NOMO-1 treated with dmso at 0.1 percent for 144 hours (cell line): ENCODE results near the gene VENTX.

Source experiments
- DNase-seq: peaks from one replicate; lab custom pipeline; 2025; ENCODE audit not compliant: unreplicated experiment; lab: John Stamatoyannopoulos, UW

The VENTX gene, protein sequence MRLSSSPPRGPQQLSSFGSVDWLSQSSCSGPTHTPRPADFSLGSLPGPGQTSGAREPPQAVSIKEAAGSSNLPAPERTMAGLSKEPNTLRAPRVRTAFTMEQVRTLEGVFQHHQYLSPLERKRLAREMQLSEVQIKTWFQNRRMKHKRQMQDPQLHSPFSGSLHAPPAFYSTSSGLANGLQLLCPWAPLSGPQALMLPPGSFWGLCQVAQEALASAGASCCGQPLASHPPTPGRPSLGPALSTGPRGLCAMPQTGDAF

DNA sequence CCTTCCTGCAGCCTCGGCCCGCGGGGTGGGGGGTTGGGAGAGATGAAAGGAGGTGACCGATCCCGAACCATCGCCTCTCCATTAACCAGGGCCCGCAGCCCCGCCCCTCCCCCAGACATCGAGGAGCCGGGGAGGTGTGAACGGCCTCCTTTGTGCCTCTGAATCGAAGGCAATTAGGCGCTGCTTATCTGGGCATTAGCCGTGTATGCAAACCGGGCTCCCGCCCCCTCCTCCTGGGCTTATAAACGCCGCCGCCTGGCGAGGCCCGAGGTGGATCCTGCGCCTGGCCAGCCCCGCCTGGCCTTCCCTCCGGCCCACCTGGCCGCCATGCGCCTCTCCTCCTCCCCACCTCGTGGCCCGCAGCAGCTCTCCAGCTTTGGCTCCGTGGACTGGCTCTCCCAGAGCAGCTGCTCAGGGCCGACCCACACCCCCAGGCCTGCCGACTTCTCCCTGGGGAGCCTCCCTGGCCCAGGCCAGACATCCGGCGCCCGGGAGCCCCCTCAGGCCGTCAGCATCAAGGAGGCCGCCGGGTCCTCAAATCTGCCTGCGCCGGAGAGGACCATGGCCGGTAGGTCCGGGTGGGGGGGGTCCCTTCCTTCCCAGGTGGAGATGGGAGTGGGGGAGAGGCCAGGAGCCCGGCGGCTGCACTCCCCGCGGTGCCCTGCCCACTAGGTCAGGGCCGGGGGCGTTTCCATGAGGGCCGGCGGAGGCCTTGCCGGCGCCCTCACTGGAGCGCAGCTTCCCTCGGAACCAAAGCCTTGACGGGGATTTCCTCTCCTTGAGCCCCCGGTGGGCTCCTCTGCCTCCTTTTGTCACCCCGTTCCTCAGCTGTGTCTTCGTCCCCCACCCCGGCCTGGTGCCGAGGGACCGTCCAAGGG is at the start of gene VENTX:
Gene VENTX (plus strand): TSS at position 268 of the 878 bp plus-strand sequence. CDS start 60 bp downstream, at position 328.
- DNase-seq, result no peak

DNA sequence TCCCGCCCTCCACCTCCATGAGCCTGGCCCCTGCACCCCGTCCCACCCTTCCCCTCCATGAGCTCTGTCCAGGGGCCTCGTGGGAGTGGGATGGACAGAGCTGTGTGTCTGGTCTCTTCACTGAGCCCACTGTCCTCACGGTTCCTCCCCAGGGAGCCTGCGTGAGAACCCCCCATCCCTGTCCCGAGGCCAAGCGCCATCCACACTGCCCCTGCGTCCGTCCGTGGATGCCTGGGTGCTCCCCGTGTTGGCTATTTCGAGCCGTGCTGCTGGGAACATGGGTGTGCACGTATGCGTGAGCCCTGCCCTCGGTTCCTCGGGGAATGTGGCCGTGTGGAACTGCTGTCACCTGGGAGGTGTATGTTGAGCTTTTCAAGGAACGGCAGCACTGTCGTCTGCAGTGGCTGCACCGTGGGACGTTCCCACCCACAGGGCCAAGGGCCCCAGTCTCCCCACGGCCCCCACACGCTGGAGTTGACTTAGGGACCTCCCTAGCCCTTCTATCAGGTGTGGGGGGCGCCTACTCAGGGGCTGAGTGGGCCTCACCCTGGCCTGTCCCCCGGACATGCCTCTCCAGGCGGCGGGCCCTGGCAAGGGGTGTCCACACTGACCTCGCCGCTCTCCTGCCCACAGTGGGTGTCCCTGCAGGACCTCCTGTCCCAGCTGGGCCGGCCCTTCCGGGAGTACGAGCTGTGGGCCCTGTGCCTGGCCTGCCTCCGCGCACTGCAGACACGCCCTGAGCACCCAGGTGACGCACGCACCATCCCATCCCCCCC is 49.6 kb upstream of the VENTX start:
- DNase-seq, result no peak

DNA sequence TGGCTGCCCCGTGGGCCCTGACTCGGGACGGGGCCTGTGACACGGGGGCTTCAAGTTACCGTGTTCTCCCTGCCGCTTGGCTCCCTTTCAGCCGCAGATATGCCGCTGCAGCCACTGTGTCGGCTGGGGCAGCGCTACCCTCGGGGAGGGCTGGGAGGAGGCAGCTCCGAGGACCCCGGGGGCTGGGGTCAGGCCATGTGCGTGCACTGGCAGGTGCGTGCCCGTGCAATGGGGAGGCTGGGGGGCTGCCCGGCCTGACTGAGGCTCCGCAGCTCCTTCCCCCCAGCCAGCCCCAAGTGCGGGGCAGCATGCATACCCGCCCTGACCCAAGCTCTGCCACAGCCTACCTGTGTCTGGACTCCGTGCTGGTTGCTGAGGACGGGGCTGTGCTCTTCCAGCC is 48.4 kb upstream of the VENTX start:
- DNase-seq, result no peak

DNA sequence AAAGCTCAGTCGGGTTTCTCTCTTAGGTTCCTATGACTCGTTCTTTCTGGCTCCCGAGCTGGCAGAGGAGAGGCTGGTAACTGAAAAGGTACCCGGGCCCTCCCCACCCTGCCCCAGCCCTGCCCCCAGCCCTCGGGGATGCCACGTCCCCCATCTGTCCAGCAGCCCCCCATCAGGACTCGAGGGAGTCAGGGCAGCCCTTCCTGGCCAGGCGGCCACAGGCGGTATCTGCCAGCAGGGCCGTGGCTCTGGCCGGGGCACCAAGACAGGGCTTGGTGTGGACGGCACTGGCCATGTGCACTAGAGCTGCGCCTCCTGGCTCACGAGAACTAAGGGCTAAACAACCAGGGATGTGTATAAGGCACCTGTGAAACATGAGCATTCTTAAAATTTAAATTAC is 47.9 kb upstream of the VENTX start:
- DNase-seq, result no peak

DNA sequence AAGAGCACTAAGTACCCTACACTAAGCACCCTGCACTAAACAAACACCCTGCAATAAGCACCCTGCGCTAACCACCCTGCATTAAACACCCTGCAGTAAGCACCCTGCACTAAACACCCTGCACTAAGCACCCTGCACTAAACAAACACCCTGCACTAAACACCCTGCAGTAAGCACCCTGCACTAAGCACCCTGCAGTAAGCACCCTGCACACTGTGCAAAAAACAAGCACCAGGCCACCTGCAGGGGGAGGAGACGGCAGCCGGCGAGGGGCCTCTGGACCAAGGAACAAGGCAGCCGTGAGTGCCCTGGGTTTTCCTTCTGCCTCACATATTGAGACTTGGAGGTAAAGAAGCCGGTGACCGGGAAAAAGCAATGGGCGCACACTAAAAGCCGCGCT is 47.4 kb upstream of the VENTX start:
- DNase-seq, result no peak

DNA sequence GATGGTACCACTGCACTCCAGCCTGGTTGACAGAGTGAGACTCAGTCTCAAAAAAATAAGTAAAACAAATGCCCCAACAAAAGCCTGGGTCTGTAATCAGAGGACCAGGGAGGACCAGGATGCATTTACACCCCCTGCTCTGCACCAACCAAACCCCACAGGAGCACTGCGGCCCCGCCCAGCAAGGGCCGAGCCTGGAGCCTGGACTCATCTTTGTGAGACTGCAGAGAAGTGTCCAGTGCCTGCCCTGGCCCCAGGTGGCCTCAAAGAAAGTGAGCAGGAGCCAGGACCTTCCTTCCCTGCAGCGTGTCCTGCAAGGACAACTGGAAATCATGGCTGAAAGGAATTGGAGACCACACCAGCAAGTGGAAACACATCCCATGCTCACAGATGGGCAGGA is 46.0 kb upstream of the VENTX start:
- no peak for DNase-seq

DNA sequence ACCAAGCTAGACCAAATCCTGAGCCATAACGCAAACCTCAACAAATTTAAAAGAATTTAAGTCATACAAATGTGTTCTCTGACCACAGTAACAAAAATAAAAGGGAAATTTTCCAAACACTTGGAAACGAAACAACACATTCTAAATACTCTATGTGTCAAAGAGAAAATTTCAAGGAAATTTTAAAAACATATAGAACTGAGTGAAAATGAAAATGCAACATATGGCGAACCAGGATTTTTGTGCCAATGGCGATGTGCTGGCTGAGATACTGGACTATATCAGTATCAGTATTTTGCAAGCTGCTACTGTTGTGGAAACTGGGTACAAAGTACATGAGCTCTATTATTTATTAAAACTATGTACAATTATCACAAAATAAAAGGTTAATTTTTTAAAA is 43.5 kb upstream of the VENTX start:
- no peak for DNase-seq

DNA sequence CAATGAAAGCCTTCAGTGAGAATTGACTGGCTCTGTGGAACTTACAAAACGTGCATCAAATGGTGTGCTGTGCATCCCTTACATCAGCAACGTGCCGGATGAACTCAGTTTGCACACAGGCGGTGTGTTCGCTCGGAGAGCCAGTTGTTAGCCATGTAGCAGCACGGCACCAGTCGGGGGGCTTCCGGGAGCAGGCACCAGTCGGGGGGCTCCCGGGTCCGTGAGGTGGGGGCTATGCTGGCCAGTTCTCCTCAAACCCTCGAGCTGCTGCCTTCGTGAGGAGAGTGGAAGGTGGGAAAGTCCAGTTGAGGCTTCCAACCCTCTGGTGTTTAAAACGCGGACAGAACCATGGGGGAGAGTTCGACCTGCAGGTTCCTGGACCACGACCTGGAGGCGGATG is 42.6 kb upstream of the VENTX start:
- DNase-seq, result no peak

DNA sequence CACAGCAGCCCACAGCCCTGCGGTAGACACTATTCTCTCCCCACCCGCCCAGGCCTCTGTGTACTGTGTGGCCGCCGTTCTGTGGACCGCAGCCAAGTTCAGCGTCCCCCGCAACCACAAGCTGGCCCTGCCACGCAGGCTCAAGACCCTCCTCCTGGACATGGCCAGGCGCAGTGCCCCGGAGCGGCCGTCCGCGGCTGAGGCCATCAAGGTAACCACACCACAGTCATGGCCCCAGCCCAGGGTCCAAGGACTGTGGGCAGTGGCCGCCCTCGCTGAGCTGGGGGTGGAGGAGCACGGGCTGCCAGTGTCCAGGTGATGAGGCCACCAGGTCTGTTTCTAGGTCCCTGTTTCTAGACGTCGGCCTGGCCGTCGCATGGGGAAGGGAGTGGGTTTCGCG is 42.0 kb upstream of the VENTX start:
- no peak for DNase-seq

DNA sequence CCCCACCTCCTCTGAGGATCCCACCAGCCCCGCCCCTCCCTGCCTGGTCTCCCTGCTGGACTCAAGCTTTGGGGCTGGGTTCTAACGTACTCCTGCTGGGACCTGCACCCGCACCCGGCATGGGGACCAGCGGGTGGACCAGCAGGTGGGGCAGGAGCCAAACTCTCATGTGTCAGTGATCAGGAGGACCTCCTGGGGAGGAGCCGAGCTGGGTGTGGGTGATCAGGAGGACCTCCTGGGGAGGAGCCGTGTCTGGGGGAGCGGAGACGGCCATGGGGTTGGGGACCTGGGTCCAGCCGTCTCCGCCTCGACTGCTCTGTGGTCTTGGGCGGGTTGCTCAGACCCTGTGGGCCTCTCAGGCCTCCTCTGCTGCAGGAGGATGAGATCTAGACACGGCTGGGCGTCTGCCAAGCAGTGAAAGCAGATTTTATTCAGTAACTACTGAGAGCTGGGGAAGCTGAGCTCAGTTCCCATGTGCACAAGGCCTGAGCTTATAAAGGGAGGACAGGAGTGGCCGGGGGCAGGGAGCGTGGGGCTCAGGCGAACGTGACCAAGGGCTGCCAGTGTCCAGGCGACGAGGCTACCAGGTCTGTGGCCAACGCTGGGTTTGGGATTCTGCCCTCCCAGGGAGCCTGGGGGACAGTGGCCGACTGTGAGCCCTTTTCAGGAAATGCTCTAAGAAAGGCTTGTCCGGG is 41.3 kb upstream of the VENTX start:
- DNase-seq, result no peak

DNA sequence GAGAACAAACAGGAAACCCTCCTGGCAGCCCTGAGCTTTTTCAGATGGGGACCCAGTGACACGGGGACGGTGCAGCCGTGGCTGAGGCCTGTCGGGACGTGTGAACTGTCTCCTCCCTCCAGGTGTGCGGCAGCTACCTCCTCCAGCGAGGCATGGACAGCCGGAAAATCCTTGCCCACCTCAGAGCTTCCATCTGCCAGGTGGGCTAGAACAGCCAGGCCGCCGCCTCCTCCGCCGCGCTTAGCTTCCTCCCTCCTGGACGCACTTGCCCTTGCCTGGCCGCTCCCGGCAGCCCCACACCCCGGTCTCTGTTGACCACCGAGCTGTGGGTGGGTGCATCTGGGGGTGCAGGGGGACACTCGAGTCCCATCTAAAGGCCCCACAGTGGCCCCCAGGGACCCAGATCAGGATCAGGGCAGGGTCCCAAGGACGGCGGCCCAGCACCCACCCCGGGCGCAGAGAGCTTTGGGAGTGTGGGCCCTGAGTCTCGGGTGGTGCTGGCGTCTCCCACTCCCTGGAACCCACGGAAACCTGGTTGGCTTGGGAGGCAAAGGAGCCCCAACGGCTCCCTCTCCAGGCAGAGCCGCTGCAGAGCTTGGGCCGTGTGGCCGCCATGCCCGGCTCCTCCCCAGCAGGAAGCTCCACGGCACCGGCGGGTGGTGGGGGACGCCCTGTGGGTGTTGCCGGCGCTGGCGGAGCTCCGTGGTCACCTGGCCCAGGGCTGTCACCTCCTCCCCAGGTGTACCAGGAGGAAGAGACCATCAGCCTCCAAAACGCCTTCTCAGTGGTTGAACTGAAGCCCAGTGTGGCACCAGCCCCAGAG is 40.5 kb upstream of the VENTX start:
- DNase-seq, result no peak

DNA sequence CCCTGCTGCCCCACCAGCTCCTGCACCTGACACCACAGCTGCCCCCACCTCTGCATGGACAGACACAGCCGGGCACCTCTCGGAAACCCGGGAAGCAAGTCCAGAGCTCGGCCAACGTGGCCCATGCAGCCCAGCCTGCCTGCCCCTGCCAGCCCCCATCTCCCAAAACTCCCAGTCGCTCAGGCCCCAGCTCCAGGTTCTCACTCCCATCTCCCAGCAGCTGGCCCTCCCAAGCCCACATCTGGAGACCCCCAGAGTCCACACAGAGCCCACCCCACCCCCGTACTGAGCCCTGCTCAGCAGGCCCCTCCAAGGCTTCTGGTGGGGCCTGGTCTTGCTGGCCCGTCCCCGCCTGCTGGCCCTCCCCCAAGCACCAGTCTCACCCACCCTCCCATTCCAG is 39.9 kb upstream of the VENTX start:
- no peak for DNase-seq

DNA sequence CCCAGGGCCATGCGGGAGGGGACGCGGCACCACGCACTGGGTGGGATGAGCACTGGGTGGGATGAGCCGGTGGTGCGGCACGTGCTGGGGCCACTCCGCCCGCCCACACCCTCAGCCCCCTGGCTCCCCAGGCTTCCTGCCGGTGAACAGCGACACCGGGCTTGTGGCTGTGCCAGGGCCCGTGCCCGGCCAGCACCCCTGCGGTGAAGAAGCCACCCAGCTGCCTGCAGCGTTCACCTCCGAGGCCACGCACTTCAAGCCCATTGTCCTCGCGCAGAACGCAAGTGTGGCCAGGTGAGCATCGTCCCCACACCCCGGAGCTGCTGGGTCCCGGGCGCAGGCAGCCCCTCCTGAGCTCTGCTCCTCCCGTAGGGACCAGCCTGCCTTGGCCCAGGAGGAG is 39.4 kb upstream of the VENTX start:
- no peak for DNase-seq

DNA sequence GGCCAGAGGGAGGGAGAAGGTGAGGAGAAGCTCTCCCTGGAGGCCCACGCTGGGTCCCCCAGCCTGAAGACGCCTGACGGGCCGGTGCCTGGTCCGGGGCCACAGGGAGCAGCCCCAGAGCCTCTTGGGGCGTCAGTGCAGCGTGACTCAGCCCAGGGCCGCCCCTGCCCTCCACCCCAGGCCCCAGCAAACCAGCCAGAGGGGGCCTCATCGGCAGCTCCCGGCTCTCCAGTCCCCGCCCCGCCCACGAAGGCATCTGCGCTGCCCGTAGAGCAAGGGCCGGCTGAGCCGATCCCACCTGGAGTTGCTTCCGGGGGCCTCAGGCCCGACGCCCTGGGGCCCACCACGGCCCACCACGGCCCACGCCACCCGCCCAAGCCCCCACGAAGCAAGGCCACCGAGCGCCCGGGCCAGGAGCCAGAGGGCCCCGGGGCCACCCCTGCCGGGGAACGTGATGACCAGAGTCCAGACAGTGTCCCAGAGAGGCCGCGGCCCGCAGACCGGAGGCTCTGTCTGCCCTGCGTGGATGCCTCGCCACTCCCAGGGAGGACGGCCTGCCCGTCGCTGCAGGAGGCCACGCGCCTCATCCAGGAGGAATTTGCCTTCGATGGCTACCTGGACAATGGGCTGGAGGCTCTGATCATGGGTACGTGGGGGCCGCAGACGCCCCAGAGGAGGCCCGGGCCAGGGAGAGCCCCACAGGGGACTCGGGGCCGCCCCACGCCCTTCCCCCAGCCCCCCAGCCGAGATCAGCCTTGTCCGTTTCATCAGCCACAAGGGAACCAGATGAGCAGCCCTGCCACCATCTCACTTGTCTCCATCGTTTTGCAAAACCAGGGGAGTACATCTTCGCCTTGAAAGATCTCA is 38.8 kb upstream of the VENTX start:
- DNase-seq, result no peak

DNA sequence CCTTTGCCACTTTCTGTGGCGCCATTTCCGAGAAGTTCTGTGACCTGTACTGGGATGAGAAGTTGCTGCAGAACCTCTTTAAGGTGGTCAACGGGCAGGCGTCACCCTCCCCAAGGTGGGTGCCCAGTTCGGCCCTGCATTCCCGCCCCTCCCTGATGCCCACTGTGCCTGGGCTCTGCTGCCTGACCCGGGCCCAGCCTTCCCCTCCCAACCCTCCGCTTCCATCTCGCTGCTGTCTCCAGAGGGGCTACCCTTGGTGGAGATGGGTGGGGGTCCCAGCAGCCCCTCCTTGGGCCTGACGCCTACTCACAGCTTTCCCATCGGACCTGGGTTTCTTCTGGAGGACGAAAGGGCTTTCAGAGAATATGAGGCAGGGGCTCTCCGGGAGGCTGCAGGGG is 38.2 kb upstream of the VENTX start:
- DNase-seq, result no peak

DNA sequence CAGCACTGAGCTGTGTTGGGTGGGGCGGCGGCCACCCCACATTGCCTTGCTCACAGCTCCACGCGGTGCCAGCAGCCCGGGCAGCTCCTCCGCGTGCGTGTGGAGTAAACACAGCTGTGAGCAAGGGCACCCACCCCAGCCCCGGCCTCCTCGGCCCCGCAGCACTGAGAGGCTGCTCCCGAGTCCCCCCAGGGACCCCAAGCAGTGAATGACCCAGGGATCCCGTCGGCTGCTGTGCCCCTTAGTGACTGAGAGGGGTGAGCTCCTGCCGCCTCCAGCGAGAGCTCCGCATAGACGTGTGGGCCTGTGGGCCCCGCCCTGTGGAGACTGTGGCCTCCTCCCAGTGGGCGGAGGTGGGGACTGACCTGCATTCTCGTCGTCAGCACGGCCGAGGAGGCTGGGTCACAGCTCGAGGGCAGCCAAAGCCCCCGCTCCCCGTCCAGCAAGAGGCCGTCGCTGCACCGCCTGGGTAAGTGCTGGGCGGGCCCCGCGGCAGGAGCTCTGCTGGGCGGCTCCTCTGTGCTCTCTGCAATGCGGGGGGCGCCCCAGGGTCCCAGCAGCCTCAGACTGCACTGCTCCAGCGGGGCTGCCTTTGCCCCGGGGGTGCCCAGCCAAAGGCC is 37.6 kb upstream of the VENTX start:
- DNase-seq, result no peak

DNA sequence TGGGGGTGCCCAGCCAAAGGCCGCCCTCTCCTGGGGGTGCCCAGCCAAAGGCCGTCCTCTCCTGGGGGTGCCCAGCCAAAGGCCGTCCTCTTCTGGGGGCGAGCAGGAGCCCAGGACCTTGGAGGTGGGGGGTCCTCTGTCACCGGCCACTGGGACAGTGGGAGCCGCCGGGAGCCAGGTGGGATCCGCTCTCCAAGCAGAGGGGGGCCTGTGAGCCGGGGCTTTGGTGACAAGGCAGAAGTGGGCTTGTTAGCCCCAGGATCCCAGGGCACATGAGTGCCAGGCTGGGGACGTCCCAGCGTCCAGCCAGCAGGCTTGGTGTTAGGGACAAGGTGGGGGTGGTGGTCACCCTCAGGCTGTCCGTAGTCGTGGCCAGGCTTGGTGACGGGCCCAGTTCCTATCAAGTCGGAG is 37.0 kb upstream of the VENTX start:
- no peak for DNase-seq

DNA sequence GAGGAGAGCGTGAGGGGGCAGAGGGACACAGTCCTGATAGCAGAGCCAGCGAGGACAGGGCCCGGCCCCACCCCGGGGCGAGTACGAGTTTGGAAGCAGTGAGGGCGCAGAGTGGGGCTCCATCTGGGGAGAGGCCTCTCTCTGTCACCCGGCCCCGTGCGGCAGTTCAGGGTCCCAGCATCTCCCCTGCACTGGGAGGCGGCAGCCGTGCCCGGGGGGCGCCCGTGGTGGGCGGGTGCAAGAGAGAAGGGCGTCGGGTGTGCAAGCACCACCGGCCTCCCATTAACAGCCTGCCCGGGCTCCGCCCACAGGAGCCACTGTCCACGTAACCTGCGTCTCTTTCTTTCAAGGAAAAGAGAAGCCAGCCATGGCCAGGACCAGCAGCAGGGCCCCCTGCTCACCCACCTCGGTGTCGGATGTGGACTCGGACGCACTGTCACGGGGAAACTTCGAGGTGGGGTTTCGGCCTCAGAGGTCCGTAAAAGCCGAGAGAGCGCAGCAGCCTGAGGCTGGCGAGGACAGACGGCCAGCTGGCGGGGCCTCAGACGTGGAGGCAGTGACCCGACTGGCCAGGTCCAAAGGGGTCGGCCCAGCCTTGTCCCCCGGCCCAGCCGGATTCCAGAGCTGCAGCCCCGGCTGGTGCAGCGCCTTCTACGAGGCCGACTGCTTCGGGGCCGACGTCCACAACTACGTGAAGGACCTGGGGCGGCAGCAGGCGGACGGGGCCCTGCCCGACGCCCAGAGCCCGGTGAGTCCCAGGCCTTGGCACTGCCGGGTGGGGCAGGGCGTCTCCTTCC is 36.3 kb upstream of the VENTX start:
- no peak for DNase-seq
